ENCODE results near the gene LRRC2. TPM values are rescaled to one million over a fixed set of nuclear protein-coding genes. Genes with fewer than 3 reads are reported as not detected.
A peak's percentile ranks its signal among the peaks of the same experiment; 100 is the strongest.

The LRRC2 gene
- total and polyA plus RNA-seq, 9 of the 15 experiments (the other 6 are each of a cell fraction or from before 2014, with no cell fraction given) = 0.01 to 0.04 (median 0.03) TPM; not detected in 5

DNA sequence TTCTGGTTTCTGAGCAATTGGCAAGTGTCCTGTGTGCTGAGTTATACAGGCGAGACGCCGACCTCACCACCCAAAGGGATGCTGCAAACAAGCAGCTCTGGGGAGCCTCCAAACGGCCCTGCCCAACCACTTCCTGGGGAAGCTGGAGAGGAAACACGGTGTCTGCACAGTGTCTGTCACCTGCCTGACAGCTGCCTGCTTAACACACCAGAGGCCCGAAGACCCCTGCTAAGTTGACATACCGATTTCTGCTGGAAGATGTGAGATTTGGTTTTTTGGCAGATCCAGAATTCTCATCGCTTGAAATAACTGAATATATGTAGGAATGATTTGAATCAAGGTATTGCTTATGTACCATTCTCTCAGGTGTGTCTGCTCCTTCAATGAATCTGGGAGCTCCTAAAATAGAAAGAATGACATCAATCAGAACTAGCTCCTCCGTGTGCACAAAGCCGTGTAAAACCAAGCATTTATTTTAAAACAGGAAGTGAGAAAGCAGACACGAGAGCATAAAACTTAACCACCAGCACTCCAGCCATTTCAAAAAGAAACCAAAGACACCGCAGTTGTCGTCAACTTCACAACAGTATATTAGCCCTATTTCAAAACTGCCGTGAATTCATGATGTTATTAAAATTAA is 27.2 kb downstream of the LRRC2 start:
- POLR2A ChIA-PET = interaction anchor here (0.9 to 1.9 kb wide), 4 partner anchors 10 to 46 kb away, joined by 3 to 8 read pairs (median 5); no protein-coding TSS in a partner anchor
- Histone ChIP-seq H3K27ac (ENCODE audit: extremely low read depth, low read depth, low read length) (no peak overlapping the region), H3K79me2 (ENCODE audit: control insufficient read depth, insufficient read depth, low read length) (no peaks in the 10 kb centered on the region), H3K9me3 (replicated peaks; ENCODE audit: control insufficient read depth, insufficient read depth, low read depth, low read length) (no peaks in the 10 kb centered on the region), H3K36me3 (ENCODE audit: control insufficient read depth, insufficient read depth, low read length) (no peaks in the 10 kb centered on the region), H3K4me1 (replicated peaks in 1 of 2; ENCODE audit: control insufficient read depth in 2 of 2, insufficient read depth in 2 of 2, low read length in 2 of 2) (peaks cover 27 to 35% of the 10 kb centered on the region in 2 experiments; a peak in 4 of 5 replicates), H3K4me2 (ENCODE audit: insufficient read depth, low read length) (no peak overlapping the region), H3K9ac (ENCODE audit: insufficient read depth in 1 of 2, low read depth in 2 of 2, low read length in 2 of 2) (no peak overlapping the region; a peak in 1 of 4 replicates), H3K9me1 (ENCODE audit: control insufficient read depth, insufficient read depth, low read length) (no peaks in the 10 kb centered on the region), H2AFZ (ENCODE audit: low read depth, low read length) (peak overlapping the region; percentile 71), H4K20me1 (replicated peaks; ENCODE audit: control insufficient read depth, insufficient read depth, low read length) (no peaks in the 10 kb centered on the region), H3K27me3 (ENCODE audit: control insufficient read depth in 2 of 2, insufficient read depth in 2 of 2, low read length in 2 of 2) (no peaks in the 10 kb centered on the region; a peak in 1 of 5 replicates), H3K4me3 (no peak overlapping the region)
- peak; percentile 63 for ATAC-seq
- in situ Hi-C loops (cut with MboI) = no loop called here
- FAIRE-seq = no peak
- no peak for DNase-seq (ENCODE audit: extremely low read depth in 1 of 4, low spot score in 3 of 4)
- intact Hi-C loops (cut with micrococcal nuclease) = no loop called here
- no TSS peak for BruUV-seq (replicated peaks)
- CTCF ChIA-PET (ENCODE audit: low intra/inter-chr PET ratio) = no interaction called here
- WGBS (ENCODE audit: insufficient coverage, low coverage, missing lambda C conversion rate) = 37% methylated on average over 14 of the region's 14 CpGs
- TF ChIP-seq KAT8 (IDR thresholded peaks at IDR 0.05; ENCODE audit: low read depth) = no peak
- no peak for TF ChIP-seq SMAD1 (IDR thresholded peaks at IDR 0.05; ENCODE audit: low read depth, low read length, partially characterized antibody)
- TF ChIP-seq, protein P1, sequence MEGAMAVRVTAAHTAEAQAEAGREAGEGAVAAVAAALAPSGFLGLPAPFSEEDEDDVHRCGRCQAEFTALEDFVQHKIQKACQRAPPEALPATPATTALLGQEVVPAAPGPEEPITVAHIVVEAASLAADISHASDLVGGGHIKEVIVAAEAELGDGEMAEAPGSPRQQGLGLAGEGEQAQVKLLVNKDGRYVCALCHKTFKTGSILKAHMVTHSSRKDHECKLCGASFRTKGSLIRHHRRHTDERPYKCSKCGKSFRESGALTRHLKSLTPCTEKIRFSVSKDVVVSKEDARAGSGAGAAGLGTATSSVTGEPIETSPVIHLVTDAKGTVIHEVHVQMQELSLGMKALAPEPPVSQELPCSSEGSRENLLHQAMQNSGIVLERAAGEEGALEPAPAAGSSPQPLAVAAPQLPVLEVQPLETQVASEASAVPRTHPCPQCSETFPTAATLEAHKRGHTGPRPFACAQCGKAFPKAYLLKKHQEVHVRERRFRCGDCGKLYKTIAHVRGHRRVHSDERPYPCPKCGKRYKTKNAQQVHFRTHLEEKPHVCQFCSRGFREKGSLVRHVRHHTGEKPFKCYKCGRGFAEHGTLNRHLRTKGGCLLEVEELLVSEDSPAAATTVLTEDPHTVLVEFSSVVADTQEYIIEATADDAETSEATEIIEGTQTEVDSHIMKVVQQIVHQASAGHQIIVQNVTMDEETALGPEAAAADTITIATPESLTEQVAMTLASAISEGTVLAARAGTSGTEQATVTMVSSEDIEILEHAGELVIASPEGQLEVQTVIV (CRISPR knock-in tag; IDR thresholded peaks at IDR 0.05; ENCODE audit: borderline replicate concordance) = no peak
- TF ChIP-seq, protein P2, sequence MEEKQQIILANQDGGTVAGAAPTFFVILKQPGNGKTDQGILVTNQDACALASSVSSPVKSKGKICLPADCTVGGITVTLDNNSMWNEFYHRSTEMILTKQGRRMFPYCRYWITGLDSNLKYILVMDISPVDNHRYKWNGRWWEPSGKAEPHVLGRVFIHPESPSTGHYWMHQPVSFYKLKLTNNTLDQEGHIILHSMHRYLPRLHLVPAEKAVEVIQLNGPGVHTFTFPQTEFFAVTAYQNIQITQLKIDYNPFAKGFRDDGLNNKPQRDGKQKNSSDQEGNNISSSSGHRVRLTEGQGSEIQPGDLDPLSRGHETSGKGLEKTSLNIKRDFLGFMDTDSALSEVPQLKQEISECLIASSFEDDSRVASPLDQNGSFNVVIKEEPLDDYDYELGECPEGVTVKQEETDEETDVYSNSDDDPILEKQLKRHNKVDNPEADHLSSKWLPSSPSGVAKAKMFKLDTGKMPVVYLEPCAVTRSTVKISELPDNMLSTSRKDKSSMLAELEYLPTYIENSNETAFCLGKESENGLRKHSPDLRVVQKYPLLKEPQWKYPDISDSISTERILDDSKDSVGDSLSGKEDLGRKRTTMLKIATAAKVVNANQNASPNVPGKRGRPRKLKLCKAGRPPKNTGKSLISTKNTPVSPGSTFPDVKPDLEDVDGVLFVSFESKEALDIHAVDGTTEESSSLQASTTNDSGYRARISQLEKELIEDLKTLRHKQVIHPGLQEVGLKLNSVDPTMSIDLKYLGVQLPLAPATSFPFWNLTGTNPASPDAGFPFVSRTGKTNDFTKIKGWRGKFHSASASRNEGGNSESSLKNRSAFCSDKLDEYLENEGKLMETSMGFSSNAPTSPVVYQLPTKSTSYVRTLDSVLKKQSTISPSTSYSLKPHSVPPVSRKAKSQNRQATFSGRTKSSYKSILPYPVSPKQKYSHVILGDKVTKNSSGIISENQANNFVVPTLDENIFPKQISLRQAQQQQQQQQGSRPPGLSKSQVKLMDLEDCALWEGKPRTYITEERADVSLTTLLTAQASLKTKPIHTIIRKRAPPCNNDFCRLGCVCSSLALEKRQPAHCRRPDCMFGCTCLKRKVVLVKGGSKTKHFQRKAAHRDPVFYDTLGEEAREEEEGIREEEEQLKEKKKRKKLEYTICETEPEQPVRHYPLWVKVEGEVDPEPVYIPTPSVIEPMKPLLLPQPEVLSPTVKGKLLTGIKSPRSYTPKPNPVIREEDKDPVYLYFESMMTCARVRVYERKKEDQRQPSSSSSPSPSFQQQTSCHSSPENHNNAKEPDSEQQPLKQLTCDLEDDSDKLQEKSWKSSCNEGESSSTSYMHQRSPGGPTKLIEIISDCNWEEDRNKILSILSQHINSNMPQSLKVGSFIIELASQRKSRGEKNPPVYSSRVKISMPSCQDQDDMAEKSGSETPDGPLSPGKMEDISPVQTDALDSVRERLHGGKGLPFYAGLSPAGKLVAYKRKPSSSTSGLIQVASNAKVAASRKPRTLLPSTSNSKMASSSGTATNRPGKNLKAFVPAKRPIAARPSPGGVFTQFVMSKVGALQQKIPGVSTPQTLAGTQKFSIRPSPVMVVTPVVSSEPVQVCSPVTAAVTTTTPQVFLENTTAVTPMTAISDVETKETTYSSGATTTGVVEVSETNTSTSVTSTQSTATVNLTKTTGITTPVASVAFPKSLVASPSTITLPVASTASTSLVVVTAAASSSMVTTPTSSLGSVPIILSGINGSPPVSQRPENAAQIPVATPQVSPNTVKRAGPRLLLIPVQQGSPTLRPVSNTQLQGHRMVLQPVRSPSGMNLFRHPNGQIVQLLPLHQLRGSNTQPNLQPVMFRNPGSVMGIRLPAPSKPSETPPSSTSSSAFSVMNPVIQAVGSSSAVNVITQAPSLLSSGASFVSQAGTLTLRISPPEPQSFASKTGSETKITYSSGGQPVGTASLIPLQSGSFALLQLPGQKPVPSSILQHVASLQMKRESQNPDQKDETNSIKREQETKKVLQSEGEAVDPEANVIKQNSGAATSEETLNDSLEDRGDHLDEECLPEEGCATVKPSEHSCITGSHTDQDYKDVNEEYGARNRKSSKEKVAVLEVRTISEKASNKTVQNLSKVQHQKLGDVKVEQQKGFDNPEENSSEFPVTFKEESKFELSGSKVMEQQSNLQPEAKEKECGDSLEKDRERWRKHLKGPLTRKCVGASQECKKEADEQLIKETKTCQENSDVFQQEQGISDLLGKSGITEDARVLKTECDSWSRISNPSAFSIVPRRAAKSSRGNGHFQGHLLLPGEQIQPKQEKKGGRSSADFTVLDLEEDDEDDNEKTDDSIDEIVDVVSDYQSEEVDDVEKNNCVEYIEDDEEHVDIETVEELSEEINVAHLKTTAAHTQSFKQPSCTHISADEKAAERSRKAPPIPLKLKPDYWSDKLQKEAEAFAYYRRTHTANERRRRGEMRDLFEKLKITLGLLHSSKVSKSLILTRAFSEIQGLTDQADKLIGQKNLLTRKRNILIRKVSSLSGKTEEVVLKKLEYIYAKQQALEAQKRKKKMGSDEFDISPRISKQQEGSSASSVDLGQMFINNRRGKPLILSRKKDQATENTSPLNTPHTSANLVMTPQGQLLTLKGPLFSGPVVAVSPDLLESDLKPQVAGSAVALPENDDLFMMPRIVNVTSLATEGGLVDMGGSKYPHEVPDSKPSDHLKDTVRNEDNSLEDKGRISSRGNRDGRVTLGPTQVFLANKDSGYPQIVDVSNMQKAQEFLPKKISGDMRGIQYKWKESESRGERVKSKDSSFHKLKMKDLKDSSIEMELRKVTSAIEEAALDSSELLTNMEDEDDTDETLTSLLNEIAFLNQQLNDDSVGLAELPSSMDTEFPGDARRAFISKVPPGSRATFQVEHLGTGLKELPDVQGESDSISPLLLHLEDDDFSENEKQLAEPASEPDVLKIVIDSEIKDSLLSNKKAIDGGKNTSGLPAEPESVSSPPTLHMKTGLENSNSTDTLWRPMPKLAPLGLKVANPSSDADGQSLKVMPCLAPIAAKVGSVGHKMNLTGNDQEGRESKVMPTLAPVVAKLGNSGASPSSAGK (IDR thresholded peaks at IDR 0.05) = peak; percentile 58
- peak; percentile 25; the same call in 1 of the 2 replicates for TF ChIP-seq CTBP1 (IDR thresholded peaks at IDR 0.05; ENCODE audit: borderline replicate concordance)
